Immature natural killer cell (primary cell): ENCODE measurements around the gene SMIM20. TPM values are rescaled to one million over a fixed set of nuclear protein-coding genes. Genes with fewer than 3 reads are reported as not detected.

Source experiments
- DNase-seq, 3 donors: peaks; one replicate each; pipeline ENCODE4 v3.0.0; 2022; ENCODE audit warnings: mixed read lengths in 1 of 3
- H3K27ac Mint-ChIP-seq, 6 donors: one replicate each; pipeline ENCODE4 v1.8.0; 2020; ENCODE audit warnings: mixed read lengths in 6 of 6, mild to moderate bottlenecking in 5 of 6, inconsistent platforms in 4 of 6, moderate library complexity in 3 of 6
- H3K27me3 Mint-ChIP-seq, 3 donors: one replicate each; pipeline ENCODE4 v1.8.0; 2020 to 2021; ENCODE audit warnings: low read depth in 3 of 3, mild to moderate bottlenecking in 3 of 3, mixed read lengths in 3 of 3, moderate library complexity in 3 of 3, inconsistent platforms in 1 of 3
- H3K36me3 Mint-ChIP-seq, 3 donors: one replicate each; pipeline ENCODE4 v1.8.0; 2020; ENCODE audit warnings: mixed read lengths in 3 of 3, inconsistent platforms in 2 of 3, mild to moderate bottlenecking in 2 of 3
- H3K4me1 Mint-ChIP-seq, 2 donors: one replicate each; pipeline ENCODE4 v1.8.0; 2020; ENCODE audit warnings: inconsistent platforms in 2 of 2, mild to moderate bottlenecking in 2 of 2, mixed read lengths in 2 of 2, moderate library complexity in 1 of 2
- H3K4me3 Mint-ChIP-seq, 5 donors: one replicate each; pipeline ENCODE4 v1.8.0; 2020; ENCODE audit warnings: mild to moderate bottlenecking in 5 of 5, mixed read lengths in 5 of 5, inconsistent platforms in 3 of 5, moderate library complexity in 3 of 5
- H3K9me3 Mint-ChIP-seq, 6 donors: one replicate each; pipeline ENCODE4 v1.8.0; 2020; ENCODE audit warnings: mild to moderate bottlenecking in 6 of 6, mixed read lengths in 6 of 6, inconsistent platforms in 4 of 6, moderate library complexity in 3 of 6
- polyA plus RNA-seq, 3 donors: library from polyadenylated mRNA; unstranded; fragments of 300-500 nt; fragmentation: Illumina TruSeq; gene quantifications; one replicate each; pipeline ENCODE4 v1.2.3, GENCODE V29; 2021

SMIM20 gene
- polyA plus RNA-seq, 3 donors from 2014 or later: 34.8 to 51.6 (median 36.9) TPM

DNA sequence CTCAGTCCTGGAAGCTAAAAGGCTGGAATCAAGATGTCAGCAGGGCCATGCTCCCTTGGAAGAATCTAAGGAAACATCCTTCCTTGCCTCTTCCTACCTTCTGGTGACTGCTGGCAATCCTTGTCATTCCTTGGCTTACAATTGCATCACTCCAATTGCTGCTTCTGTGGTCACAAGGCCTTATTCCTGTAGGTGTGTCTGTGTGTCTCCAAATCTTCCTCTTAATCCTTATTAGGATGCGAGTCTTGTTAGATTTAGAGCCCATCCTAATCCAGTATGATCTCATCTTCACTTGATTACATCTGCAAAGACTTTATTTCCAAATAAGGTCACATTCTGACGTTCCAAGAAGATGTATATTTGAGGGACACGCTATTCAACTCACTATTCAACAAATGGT, 52.2 kb downstream of the SMIM20 start:
- Mint-ChIP-seq H3K9me3 (no peaks in the 10 kb centered on the region), H3K4me1 (no peaks in the 10 kb centered on the region), H3K27ac (no peak overlapping the region), H3K4me3 (no peak overlapping the region), H3K27me3 (peaks cover 0 to 10% (median 7%) of the 10 kb centered on the region in 3 donors), H3K36me3 (no peaks in the 10 kb centered on the region)
- DNase-seq: no peak

DNA sequence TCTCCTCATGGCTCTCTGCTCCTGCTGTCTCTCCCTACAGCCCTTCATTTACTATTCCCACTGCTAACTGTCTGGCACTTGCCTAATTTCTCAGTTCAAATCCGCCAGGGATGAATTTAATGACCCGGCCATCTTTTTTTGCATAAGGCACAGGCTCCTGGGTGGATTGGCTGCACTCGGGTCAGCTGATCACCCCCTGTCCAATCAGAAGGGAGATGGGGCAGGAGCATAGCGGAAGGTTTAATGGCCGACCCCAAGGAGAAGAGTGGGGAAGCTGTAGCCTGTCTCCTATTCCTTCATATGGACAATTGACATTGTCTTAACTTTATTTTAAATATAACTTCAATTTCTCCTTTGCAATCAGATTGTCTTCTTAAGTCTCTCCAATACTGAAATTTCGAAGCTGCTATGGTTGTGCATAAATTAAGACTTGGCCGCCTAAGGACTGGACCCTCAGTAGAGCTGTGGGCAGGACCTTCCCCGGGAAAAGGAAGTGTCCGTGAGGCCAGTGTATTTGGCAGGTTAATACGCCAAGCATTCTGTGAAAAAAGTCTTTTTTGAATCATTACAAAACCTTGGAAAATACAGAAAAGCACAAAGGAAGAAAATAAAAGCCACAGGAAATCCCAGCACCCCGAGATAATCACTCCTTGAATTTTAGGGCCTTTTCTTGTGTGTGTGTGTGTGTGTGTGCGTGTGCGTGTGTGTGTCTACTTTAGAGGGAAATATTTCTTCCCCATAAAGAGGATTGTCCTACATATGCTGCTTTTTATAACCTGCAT, 55.5 kb downstream of the SMIM20 start:
- H3K4me1 Mint-ChIP-seq: no peaks in the 10 kb centered on the region
- no peak overlapping the region for H3K27ac Mint-ChIP-seq
- H3K36me3 Mint-ChIP-seq: no peaks in the 10 kb centered on the region
- peaks cover 7 to 13% (median 7%) of the 10 kb centered on the region in 3 donors for H3K27me3 Mint-ChIP-seq
- H3K4me3 Mint-ChIP-seq: no peak overlapping the region
- DNase-seq: no peak
- no peaks in the 10 kb centered on the region for H3K9me3 Mint-ChIP-seq

GRCh38 chr4:25970226-25970675, 56.2 kb downstream of the SMIM20 start:
- H3K27me3 Mint-ChIP-seq: peaks cover 7% of the 10 kb centered on the region in 3 donors
- H3K4me1 Mint-ChIP-seq: no peaks in the 10 kb centered on the region
- no peak overlapping the region for H3K4me3 Mint-ChIP-seq
- no peaks in the 10 kb centered on the region for H3K9me3 Mint-ChIP-seq
- H3K36me3 Mint-ChIP-seq: no peaks in the 10 kb centered on the region
- no peak for DNase-seq
- no peak overlapping the region for H3K27ac Mint-ChIP-seq

GRCh38 chr4:25970691-25971432, 56.8 kb downstream of the SMIM20 start:
- no peaks in the 10 kb centered on the region for H3K9me3 Mint-ChIP-seq
- no peaks in the 10 kb centered on the region for H3K36me3 Mint-ChIP-seq
- DNase-seq: no peak
- H3K27ac Mint-ChIP-seq: no peak overlapping the region
- H3K4me1 Mint-ChIP-seq: no peaks in the 10 kb centered on the region
- no peak overlapping the region for H3K4me3 Mint-ChIP-seq
- peaks cover 7% of the 10 kb centered on the region in 3 donors for H3K27me3 Mint-ChIP-seq

DNA sequence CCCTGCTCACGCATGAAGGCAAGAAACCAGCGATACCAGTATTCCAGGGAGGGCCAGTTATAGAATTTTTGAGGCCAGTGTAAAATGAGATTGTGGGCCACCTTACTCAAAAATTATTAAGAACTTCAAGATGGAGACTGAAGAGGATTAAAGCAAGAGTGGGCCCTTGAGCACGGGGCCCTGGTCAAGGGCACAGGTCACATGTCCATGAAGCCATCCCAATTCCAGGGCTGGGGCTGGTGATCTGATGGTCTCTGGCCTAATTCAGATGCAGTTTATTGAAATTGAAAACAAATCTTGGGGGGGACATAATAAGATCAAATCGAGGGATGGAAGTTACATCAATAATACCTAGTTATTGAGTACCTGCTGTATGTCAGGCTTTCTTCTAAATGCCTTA, 58.3 kb downstream of the SMIM20 start:
- H3K36me3 Mint-ChIP-seq: no peaks in the 10 kb centered on the region
- no peak for DNase-seq
- no peak overlapping the region for H3K27ac Mint-ChIP-seq
- no peaks in the 10 kb centered on the region for H3K4me1 Mint-ChIP-seq
- peaks cover 7% of the 10 kb centered on the region in 3 donors for H3K27me3 Mint-ChIP-seq
- peaks cover 0 to 2% (median 0%) of the 10 kb centered on the region in 6 donors for H3K9me3 Mint-ChIP-seq
- no peak overlapping the region for H3K4me3 Mint-ChIP-seq

DNA sequence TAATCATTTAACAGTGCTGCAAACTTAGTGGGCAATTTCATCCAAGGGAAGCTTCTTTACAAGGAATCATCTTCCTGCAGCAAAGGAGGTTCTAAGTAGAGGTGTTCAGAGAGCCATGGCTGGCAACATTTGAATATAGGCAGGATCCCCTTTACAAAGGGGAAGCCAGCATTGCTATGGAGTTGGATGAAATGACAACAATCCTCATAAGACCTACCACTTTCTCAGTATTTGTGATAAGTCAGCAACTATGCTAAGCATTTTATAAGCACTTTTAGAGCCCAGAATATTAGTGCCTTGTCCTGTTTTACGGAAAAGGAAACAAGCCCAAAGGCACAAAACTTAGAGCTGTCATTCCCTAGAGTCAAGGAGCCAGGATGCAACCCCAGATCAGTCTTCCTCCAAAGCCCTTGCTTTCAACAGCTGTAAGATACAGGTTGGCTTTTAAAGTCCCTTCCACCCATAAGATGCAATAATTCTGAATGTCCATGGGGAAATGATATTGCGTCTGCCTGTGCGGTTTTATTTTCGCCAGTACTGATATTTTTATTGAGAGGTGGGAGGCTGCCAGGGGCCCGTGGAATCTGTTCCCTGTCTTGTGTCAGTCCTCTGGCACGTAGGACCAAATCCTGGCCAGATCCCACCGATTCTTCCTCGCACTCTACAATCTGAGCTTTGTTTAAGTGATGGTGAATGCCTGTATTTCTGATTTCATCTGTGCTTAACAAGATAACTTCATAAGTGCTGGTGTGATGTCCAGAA, 59.1 kb downstream of the SMIM20 start:
- no peak overlapping the region for H3K4me3 Mint-ChIP-seq
- DNase-seq: no peak
- H3K27me3 Mint-ChIP-seq: peaks cover 5 to 7% (median 7%) of the 10 kb centered on the region in 3 donors
- no peak overlapping the region for H3K27ac Mint-ChIP-seq
- no peaks in the 10 kb centered on the region for H3K4me1 Mint-ChIP-seq
- H3K36me3 Mint-ChIP-seq: no peaks in the 10 kb centered on the region
- H3K9me3 Mint-ChIP-seq: peaks cover 0 to 2% (median 0%) of the 10 kb centered on the region in 6 donors

- H3K4me1 Mint-ChIP-seq: no peaks in the 10 kb centered on the region
- H3K27me3 Mint-ChIP-seq: peaks cover 0 to 7% (median 2%) of the 10 kb centered on the region in 3 donors
- DNase-seq: no peak
- no peak overlapping the region for H3K27ac Mint-ChIP-seq
- no peaks in the 10 kb centered on the region for H3K36me3 Mint-ChIP-seq
- no peak overlapping the region for H3K4me3 Mint-ChIP-seq
- peaks cover 0 to 2% (median 0%) of the 10 kb centered on the region in 6 donors for H3K9me3 Mint-ChIP-seq
Observed at GRCh38 chr4:25976780-25977179, 62.8 kb downstream of the SMIM20 start.

DNA sequence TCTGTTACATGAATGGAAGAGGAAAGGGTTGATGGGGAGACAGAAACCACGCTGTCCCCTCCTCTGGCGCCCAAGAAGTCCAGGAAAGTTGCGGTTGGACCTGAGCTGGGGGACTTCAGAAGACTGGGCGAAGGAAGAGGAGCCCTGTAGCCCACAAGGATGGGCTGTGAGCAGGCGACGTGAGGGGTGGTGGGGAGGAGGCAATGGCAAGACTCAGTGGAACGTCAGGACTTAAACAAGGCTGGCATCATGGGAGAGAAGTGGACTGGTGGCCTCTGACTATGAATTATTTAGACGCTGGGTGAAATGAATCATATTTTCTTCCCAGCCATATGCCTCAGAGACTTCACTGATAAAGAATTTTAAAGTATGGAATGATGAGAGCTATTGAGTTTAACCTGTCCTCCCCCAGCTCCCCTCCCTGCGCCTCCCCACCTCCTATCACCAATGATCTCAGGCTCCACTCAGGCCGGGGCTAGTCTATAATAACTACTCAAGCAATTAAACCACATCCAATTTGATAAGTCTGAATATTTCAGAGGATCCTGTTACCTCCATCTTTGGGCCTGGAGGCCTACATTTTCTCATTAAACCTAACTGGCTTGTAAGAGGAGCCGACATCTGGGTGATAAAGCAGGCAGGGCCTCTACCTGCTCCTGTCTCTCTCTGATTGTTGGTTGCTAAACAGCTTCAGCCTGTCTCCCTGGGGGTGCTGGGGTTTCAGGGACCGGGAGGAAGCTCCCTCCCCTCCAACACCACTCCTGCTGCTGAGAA, 63.6 kb downstream of the SMIM20 start:
- H3K4me1 Mint-ChIP-seq: no peaks in the 10 kb centered on the region
- H3K9me3 Mint-ChIP-seq: peaks cover 0 to 2% (median 0%) of the 10 kb centered on the region in 6 donors
- no peak overlapping the region for H3K4me3 Mint-ChIP-seq
- H3K27ac Mint-ChIP-seq: no peak overlapping the region
- H3K27me3 Mint-ChIP-seq: peaks cover 0 to 7% (median 2%) of the 10 kb centered on the region in 3 donors
- no peaks in the 10 kb centered on the region for H3K36me3 Mint-ChIP-seq
- no peak for DNase-seq

- no peak overlapping the region for H3K27ac Mint-ChIP-seq
- H3K4me1 Mint-ChIP-seq: no peaks in the 10 kb centered on the region
- peaks cover 1 to 7% (median 2%) of the 10 kb centered on the region in 3 donors for H3K27me3 Mint-ChIP-seq
- no peak overlapping the region for H3K4me3 Mint-ChIP-seq
- peaks cover 0 to 2% (median 0%) of the 10 kb centered on the region in 6 donors for H3K9me3 Mint-ChIP-seq
- H3K36me3 Mint-ChIP-seq: no peaks in the 10 kb centered on the region
- DNase-seq: no peak
Observed at GRCh38 chr4:25978327-25978726, 64.3 kb downstream of the SMIM20 start.

Other genes with a start within 250 kb of the SMIM20 start
- 10 to 100 TPM; 17.1 to 58.8 (median 22.1) TPM for gene SEL1L3, start 51.2 kb upstream of the SMIM20 start, polyA plus RNA-seq